ENCODE data around the gene FGG.

FGG gene

GRCh38 chr4:154585369-154586018 is 27.0 kb downstream of the FGG start:
- no peak for DNase-seq (ENCODE audit: low read depth)

GRCh38 chr4:154584259-154584658 is 28.2 kb downstream of the FGG start:
- DNase-seq (ENCODE audit: low read depth), result no peak

GRCh38 chr4:154583677-154584076 is 28.8 kb downstream of the FGG start:
- DNase-seq (ENCODE audit: low read depth), result no peak

- no peak for DNase-seq (ENCODE audit: low read depth)
These were observed 29.2 kb downstream of the FGG start for GRCh38 chr4:154583230-154583629.

- DNase-seq (ENCODE audit: low read depth), result no peak
These were observed 29.7 kb downstream of the FGG start for GRCh38 chr4:154582723-154583122.

- no peak for DNase-seq (ENCODE audit: low read depth)
These were observed 32.5 kb downstream of the FGG start for GRCh38 chr4:154579927-154580326.

GRCh38 chr4:154578919-154579318 is 33.5 kb downstream of the FGG start:
- no peak for DNase-seq (ENCODE audit: low read depth)

- no peak for DNase-seq (ENCODE audit: low read depth)
These were observed 35.1 kb downstream of the FGG start for GRCh38 chr4:154577324-154577723.

GRCh38 chr4:154574311-154574710 is 38.1 kb downstream of the FGG start:
- DNase-seq (ENCODE audit: low read depth), result no peak

- no peak for DNase-seq (ENCODE audit: low read depth)
These were observed 39.1 kb downstream of the FGG start for GRCh38 chr4:154573190-154573870.

GRCh38 chr4:154569584-154569983 is 42.9 kb downstream of the FGG start:
- no peak for DNase-seq (ENCODE audit: low read depth)

GRCh38 chr4:154569028-154569427 is 43.4 kb downstream of the FGG start:
- DNase-seq (ENCODE audit: low read depth), result no peak

- DNase-seq (ENCODE audit: low read depth), result no peak
These were observed 45.7 kb downstream of the FGG start for GRCh38 chr4:154566639-154567204.

GRCh38 chr4:154565704-154566103 is 46.8 kb downstream of the FGG start:
- DNase-seq (ENCODE audit: low read depth), result no peak

- DNase-seq (ENCODE audit: low read depth), result no peak
These were observed 48.1 kb downstream of the FGG start for GRCh38 chr4:154564311-154564710.

- no peak for DNase-seq (ENCODE audit: low read depth)
These were observed 49.7 kb downstream of the FGG start, which contains the start of gene FGB for GRCh38 chr4:154562697-154563254. TSS of gene FGB (plus strand) at chr4:154563011. CDS start at chr4:154563019, 8 bp downstream.

- no peak for DNase-seq (ENCODE audit: low read depth)
These were observed 51.6 kb downstream of the FGG start for GRCh38 chr4:154560824-154561231.

GRCh38 chr4:154560419-154560801 is 52.0 kb downstream of the FGG start:
- DNase-seq (ENCODE audit: low read depth), result no peak

GRCh38 chr4:154559494-154560418 is 52.7 kb downstream of the FGG start:
- DNase-seq (ENCODE audit: low read depth), result no peak

- no peak for DNase-seq (ENCODE audit: low read depth)
These were observed 53.3 kb downstream of the FGG start for GRCh38 chr4:154559141-154559493.
